Stimulated activated CD8-positive, alpha-beta memory T cell treated with anti-CD3 and anti-CD28 coated beads, Interleukin-7, amount 100 ng/mL, for 1 hour (primary cell): ENCODE measurements around the gene RAB6B.

Experiments
- DNase-seq, 2 donors: peaks; one replicate each; pipeline ENCODE4 v3.0.0-alpha.2; 2020; ENCODE audit warnings: low read depth in 2 of 2

Gene RAB6B

DNA sequence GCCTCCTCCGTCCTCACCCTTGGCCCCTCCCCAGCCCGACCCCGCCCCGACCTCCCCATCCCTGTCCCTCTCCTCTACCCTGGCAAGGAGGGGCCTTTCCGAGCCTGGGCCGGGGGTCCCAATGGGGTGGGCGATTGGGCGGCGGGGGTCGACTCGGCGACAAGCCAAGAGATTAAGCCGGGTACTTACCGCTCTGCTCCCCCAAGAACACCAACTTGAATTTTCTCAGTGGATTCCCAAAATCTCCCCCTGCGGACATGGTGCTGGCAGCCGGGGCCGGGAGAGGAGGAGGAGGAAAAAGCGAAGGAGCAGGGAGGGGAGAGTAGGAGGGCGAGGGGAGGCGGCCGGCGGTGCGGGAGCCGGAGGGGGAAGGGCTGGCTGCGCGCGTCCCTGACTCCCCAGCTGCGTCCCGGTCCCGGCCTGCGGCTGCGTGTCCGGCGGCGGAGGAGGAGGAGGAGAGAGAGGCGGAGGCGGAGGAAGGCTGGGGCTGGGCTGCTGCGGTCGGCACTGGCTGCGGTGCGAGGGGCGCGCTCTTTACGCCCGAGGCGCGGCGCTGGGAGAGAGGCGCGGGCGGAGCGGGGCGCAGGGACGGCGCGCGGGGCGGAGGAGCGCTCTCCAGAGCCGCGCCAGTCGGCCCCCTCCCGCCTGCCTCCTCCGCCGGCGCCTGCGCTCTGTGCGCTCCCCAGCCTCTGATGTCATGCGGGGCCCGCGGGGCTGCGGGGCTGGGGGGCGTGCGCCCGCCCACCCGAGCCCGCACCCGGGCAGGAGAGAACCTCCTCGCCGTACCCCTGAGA lies at the start of gene RAB6B:
Gene RAB6B (minus strand): TSS at position 675 of the 794 bp plus-strand sequence. CDS start 416 bp downstream, at position 259.
- no peak for DNase-seq

DNA sequence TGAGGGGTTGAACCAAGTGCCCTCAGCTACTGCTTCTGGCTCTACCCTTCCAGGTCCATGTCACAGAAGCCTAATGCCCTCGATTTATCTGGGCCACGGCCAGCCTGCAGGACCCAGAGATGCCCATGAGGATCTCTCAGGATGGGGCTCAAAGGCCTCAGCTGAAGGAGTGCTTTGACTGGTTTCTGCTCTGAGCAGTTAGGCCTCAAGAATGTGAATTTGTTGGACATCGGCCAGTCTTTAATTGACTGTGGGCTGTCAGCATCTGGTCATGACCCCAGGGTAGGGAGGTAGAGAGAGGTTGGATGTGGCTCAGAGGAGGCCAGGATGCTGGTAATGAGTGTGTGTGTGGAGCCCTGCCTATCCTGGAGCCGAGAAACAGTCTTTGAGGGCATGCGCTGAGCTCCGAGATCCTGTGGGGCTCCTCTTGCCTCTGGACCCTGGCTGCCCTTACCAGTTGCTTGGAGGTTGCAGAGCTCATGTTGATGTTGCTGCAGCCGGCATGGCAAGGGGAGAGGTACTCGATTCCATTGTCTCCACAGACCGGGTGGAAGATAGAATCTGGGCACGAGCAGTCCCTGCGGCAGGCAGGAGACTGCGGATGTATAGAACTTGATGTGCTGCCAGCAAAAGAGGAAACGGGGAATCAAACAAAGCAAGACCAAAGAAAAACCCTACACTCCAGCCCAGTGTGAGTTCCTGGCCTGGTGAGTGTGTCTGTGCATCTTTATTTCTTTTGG lies 49.1 kb upstream of the RAB6B start:
- DNase-seq: no peak

DNA sequence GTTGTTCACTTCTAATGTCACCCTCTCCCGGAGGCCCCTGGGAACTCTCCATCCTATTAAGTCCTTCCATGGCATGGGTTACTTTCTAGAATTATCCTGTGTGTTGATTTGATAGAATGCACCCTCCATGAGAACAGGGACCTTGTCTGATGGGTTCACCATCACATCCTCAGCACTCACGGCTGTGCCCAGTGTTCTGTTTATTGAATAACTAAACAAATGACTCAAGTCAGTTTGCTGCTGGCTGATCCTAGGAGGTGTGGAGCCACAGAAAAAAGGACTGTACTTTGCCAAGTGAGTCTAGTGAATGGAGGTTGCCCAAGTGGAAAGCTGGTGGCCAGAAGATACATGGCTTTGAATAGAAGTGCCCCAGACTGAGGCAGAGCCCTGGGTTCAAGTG lies 48.5 kb upstream of the RAB6B start:
- no peak for DNase-seq

DNA sequence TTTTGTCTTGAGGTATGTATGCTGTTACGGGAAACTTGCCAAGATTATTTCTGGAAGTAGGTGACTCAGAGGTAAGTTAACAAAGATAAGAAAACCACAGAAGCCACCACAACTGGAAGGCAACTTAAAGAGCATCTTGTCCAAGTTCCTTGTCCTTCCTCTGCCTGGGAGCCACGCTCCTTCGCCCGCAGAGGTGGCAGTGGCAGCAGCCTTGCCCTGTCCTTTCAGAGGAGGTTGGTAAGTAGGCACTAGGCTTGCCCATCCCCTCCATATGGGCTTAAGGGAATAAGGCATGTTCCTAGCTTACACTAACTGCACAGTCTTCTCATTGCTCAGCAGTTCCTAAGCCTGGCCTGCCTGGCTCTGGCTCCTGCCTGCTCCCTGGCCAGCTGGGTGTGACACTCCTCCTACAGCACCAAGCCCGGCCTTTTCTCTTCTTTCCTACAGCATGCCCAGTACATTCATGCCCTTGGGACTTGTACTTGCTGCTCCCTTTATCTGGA lies 48.0 kb upstream of the RAB6B start:
- DNase-seq: no peak

DNA sequence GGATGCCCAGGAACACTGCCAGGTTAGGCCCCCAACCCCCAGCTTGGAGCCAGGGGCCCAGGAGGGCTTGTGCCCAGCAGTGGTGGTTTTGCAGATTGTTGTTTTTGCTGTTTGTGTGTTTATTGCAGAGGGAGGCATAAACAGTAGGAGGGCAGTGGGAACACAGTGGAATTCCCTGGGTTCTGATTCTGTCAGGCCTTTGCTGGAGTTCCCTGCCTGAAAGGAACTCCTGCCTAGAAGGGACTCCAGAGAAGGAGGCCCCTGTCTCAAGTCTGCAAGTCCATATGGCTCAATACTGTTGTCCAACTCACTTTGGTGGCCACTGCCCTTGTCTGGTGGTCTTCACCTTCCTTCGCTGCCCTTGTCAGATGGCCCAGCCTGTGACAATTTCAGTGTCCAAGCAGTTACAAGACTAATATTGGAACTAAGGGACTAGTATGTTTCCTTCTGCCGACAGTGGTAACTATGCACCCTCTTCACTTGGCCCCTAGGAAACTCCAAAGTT lies 47.4 kb upstream of the RAB6B start:
- no peak for DNase-seq

DNA sequence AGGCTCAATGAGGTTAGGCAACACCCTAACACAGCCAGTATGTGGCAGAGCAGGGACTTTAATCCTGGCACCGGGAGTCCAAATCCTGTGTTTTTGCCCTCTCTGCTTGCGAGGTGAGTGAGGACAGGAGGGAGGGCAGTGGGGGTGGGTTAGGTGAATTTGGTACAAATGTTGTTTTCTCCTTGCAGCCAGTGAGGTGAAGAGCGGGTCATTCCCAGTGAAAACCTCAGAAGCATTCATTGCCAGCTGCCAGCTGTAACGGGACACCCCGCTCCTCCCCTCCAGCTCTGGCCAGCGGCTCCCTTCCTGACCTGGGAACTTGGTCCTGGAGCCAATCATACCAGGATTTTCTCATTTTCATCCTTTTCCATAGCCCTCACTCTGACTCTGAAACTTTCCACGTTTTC lies 45.7 kb upstream of the RAB6B start:
- no peak for DNase-seq

DNA sequence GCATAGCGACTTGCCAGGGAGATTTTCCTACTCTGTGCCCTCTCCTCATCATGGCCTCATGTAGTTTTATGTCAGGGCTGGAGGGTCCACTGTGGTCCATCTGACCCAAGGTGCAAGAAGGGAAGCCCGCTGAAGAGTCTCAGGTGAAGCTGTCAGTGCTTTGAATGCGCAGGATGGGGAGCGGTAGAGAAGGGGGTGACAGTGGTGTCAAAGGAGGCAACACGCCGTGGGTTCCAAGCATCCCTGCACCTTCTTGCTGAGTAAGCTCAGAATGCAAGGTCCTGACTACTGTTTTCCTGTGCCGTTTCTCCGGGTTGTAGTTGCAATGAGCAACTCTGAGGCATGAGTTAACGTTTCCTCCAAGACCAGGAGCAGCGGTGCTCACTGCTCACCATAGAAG lies 44.9 kb upstream of the RAB6B start:
- no peak for DNase-seq

DNA sequence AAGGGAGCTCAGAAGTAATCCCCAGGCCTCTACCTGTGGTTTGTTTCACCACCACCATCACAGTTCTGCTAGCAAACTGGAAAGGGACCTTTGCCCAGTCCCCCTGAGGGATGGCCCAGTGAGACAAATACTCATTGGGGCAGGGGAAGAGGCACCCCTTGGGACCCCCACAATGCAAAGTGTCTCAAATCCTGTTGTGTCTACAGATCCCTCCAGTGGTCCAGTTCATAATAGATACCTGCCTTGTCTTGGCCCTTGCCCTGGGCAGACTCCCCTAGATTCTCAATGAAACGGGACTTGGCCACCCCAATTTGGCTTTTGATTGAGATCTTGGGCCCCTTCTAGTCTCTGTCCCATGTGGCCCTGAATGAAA lies 43.8 kb upstream of the RAB6B start:
- DNase-seq: no peak

DNA sequence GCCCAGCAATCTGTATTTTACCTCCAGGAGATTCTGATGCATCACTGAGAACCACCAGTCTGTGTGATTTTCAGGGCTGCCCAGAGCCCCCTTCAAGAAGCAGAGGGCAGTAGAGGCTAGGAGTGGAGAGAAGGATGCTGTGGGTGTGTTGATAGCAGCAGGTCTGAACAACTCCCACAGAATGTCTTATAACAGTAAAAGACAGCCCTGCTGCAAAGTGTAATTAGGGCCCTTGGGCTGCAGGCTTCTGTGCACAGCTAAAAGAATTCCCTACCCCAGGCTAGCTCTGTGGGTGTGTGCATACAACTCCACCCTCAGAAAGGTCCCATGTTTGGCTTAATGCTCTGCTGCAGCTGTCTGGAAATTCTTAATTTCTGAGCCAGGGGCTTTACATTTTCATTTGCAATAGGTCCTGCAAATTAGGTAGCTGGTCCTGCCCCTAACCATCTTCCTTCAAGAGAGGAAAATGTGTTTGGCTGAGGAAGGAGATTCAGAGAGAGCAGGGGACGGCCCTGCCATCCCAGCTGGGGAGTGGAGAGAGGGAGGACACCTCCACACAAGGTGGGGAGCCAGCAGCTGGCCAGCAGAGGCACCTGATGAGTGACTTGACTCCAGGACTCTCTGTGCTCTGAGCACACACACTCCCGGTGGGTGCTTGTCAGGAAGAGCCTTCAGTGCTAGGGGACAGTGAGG lies 43.2 kb upstream of the RAB6B start:
- DNase-seq: no peak

DNA sequence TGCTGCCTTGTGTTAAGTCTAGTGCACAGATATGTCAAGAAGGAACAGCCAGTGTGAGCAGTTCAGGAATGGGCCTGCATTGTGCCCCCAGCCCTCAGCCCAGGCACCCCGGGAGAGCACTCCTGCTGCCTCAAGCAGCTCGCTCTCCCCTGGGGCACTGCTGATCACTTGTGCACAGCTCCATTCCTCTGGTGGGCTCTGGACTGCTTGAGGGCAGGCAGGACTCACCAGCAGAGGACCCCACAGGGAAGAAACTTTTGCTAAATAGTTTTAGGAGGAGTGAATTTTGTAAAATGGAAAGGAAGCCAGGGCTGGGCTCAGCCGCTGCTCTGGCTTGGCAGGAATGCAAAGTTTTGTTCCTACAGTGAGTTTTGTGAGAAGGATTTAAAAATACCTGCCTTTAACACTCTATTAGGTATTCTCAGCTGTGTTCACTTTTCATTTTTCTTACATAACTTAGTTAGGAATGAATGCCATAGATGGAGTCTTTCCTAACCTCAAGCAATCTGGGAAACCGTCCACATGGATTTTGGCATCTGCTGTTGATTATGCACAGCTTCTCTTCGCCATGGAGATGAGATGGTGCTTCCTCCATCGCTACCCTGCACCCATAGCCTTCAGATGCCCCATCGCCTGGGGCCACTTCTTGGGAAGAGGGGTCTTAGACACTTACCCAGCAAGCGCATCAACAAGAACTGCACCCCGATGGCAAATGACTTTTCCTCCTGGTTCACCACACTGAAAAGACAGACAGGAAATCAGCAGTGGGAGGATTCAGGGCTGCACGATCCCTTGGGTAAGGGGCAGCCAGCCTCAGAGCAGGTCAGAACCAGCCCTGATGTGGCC lies 42.3 kb upstream of the RAB6B start:
- no peak for DNase-seq

DNA sequence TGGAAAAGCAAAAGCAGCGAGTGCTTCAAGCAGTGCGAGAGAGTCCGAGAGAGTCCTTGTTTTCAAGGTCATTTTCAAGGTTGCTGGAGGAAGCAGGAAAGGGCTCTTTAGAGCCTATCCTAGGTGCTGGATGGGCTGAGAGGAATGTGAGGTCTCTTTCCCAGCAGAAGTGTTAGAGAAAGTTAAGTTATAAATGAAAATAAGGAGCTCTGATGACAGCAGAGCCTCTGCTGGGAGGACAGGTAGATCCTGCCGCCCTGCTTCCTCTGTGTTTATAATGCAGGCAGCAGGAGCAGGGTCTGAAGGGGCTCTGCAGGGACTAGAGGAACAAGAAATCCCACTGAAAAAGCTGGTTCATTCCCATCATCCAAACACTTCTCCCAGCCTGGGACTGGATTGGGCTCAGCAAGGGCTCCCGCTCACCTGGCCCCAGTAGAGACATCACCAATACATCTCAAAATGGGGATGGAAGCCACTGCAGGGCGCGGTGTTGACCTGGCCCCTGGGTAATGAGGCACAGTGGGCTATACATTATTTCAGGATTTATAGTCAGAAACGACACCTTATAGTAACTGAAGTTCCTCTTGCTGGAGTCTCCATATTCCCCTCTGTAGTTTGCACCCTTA lies 41.5 kb upstream of the RAB6B start:
- DNase-seq: no peak

DNA sequence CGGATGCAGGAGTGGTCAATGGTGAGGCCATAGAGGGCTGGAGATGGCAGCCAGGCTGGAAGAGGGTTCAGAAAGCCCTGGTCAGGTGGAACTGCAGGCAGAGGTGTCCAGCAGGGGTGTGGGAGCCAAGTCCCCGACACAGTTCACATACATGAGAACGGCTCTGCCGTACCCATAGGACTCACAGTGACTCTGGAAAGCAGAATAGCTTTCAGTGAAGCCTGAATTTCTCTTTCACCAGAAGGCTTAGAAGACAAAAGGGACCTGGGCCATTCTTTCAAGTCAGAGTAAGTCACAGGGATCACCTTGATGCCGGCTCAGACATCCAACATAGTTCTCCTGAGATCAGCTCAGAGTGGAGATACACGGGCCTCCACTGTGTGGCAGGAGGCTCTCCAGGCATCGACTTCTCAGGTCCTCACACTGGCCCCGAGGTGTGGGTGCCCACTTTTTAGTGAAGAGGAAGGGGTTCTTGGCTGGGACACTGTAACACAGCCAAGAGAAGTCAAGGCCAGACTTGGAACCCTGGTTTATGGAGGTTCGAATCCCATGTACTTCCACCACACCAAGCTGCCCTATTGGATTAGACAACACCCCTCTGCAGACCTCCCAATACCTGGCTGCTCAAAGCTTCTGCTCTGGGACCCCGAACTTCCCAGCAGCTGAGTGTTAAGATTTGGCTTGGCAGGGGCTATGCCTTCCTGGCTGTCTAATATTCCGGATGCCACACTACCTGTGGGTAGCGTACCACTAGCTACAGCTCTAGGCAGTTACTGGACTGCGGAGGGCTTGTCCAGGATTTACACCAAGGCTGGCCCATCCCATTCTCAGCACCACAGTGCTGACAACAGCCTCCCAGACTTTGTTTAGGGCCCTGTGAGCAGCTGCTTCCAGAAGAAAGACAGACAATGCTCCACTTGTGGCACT lies 40.4 kb upstream of the RAB6B start:
- DNase-seq: no peak

DNA sequence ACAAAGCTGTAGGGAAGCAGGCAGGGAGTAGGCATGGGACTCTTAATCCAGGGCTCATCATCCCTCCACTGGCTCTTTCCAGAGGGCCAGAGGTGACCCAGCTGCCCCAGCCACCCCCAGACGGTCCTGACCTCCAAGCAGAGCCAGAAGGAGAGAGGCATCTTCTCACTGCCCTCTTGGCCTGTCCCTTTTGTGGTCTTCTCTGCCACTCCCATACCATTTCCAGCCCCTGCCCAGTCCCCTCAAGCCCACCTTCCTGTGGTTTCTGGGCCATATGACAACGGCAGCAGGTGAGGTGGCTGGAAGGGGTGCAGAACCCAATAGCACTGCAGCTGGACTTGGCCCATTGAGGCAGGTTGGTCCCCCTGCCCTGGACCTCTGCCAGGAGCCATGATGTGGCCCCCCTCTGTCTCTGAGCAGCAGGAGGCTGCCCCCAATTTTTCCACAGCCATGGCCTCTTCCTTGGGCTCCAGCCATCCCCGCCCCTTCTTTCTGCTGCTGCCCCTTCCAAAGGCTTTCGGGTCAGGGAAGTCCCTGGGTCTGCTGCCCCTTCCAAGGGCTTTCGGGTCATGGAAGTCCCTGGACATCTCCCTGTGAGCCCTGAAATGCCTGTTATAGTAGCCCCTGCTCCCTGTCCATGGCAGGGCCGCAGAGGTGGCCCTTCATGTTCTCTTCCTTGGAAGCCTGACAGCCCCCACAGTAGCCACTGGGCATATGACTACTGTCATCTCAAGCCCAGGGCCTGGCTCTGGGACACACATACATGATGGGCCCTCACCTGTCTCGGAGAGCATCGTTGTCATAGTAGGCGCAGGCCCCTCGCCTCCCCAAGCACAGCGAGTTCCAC lies 39.5 kb upstream of the RAB6B start:
- no peak for DNase-seq

DNA sequence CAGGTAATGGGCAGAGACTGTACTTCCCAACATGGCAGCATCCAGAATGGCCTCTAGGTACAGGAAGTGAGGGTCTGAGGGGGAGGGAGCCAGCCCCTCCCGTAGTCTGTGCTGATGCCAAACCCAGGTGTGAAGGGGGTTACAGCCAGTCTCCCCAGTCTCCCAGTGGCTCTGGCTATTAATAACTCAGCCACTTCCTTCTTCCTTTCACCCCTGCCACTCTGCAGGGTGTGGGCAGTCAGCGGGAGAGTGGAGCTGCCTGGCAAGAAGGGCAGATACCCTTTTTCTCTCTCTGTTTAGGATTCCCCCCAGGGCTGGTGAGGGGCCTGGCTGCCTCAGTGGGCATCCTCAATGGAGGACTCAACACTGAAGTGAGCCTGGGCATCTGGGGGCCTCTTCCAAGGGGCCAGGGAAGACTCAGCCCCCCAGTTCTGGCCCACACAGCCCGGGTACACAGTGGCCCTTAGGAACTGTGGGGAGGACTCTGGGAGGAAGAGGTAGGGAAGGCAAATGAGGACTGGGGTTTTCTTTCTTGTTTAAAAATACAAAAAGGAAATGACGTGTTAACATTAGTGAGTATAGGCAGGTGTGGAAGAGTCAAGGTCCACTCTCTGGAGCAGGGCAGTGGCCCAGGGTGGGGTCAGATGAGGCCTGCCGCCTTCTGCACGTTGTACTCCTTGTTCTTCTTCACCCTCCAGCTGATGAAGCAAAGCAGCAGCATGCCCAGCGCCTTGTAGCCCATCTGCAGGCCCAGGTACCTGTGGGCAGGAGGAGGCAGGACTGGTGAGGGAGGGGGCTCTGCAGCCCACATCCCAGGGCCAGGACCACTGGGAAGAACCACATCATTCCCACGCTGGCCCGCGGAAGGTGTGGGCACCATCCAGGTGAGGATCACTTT lies 38.6 kb upstream of the RAB6B start:
- no peak for DNase-seq

DNA sequence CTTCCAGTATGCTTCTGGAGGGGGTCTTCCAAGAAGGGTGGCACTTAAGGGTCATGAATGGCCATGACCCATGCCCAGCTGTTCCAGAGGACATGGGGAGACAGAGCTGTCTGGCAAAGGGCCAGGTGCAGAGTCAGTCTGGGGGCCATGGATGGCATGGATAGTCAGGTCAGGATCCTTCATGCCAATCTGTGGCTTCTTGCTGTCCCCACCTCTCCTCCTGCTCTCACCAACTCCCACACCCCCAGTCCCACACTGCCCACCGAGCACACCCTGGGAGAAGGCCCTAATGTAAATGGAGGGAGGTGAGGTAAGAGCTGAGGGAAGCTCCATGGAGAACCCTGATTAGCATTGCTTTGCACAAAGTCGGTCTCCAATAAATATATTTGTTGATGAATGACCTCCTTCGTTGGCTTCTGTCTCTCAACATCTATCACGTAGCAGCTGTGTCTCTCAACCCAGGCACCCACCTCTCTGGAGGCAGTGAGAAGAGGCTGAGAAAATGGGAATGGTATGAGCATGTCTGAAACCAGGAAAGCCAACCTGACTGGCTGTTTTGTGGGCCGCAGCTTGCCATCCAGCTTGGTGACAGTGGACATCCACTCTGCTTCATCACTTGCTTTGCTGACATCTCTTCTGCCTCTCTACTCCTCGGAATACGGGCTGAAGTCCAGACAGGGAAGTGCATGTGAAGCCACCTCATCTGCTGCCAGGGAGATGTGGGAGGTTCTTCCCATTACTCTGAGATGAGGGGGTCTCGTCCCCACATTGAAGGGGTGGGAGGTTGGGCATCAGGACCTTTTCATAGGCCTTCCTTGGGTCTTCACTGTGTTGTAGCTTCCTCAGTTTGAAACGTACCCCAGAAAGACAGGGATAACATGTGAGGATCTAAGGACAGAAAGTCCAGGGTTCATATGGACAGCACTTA lies 37.7 kb upstream of the RAB6B start:
- no peak for DNase-seq

DNA sequence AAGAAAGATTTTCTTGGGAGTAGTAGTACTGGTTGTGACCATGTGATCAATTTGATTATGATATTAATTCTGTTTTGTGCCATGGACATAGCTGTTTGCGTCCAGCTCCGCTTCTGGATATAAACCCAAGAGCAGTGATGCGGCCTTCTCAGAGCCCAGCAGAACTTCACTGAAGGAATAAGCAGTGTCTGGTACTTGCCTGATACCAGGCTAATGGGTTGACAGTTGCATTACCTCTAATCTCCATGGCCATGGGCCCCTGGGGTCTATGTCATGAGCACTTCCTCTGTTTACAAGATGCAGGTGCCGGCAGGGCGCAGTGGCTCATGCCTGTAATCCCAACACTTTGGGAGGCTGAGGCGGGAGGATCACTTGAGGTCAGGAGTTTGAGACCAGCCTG lies 36.3 kb upstream of the RAB6B start:
- DNase-seq: no peak

DNA sequence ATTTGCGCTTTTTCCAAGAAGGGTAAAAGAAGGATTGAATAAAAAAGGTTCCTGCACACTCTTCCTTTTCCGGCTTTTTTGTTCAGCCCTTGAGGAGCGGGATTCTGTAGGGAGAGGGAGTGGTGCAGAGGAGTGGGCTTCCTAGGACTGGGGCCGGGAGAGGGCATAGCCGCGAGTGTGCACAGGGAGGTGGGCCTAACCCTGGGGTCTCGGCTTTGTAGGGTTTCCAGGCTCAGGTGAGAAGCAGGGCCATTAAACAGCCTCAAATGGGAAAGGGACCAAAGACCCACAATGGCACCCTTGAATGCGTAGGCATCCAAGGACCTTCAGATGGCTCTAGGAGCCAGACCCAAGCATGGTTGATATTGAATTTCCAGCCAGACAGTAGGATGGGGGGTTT lies 35.4 kb upstream of the RAB6B start:
- no peak for DNase-seq
